ENCODE data around the gene PIK3CA.

PIK3CA gene

DNA sequence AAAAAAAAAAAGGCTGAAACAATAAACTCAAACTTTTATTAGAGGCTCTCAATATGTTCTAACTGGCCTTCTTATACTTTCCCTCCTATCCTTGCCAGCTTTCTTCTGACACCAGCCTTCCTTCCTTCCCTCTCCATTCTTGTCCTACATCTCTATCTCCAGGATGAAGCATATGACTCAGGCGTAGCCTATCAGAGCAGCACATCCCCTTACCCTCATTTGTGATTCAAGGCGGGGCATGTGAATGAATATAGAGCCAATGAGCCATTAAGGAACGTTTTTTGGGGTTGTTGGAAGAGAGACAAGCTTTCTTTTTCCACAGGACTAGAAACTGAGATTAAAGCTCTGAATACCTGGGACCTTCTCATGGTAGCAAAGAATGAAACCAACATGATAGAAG lies 127.8 kb downstream of the PIK3CA start:
- Histone ChIP-seq H3K4me3 (no peak overlapping the region), H3K27ac (no peak overlapping the region)
- TF ChIP-seq, protein P1, sequence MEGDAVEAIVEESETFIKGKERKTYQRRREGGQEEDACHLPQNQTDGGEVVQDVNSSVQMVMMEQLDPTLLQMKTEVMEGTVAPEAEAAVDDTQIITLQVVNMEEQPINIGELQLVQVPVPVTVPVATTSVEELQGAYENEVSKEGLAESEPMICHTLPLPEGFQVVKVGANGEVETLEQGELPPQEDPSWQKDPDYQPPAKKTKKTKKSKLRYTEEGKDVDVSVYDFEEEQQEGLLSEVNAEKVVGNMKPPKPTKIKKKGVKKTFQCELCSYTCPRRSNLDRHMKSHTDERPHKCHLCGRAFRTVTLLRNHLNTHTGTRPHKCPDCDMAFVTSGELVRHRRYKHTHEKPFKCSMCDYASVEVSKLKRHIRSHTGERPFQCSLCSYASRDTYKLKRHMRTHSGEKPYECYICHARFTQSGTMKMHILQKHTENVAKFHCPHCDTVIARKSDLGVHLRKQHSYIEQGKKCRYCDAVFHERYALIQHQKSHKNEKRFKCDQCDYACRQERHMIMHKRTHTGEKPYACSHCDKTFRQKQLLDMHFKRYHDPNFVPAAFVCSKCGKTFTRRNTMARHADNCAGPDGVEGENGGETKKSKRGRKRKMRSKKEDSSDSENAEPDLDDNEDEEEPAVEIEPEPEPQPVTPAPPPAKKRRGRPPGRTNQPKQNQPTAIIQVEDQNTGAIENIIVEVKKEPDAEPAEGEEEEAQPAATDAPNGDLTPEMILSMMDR (IDR thresholded peaks at IDR 0.05) = no peak
- no peak for DNase-seq (ENCODE audit: low spot score)

DNA sequence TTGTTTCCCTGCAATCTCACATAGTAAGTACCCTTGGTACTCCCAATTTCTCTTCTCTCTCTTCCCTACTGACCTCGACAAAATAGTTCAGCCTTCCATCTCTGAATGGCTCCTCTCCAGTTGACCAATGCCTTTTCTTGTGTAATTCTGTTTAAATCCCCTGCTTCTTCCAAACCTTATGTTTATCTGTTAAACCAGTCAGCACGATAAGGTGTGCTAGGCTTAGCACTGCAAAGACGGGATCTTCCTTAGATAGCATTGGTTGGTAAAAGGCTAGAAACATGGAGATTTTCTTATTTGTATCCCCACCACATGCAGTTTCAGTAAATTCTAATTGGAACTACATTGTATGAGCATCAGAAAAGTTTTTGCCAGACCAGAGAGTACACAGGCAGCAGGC lies 128.6 kb downstream of the PIK3CA start:
- TF ChIP-seq, protein P1 (IDR thresholded peaks at IDR 0.05) = no peak
- Histone ChIP-seq H3K27ac (no peak overlapping the region), H3K4me3 (no peak overlapping the region)
- no peak for DNase-seq (ENCODE audit: low spot score)

DNA sequence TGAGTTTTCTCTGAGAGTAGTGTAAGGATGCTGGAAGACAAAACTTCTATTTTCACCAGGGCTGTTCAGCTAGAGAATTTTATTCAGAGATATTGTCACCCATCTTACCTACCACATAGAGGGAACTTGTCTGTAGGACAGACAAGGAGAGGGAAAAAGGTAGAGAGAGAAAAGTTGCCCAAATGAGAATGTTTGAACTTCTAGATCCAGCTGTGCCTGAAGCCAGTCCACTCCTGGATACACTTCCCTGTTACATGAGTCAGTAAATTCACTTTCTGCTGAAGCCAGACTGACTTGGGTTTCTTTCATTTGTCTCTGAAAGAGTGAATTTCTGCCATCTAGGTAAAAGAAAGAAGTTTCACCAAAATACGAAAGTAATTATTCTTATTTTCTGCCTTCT lies 130.0 kb downstream of the PIK3CA start:
- DNase-seq (ENCODE audit: low spot score) = no peak
- H3K4me3 ChIP-seq = no peak overlapping the region
- no peak overlapping the region for H3K27ac ChIP-seq
- TF ChIP-seq, protein P1 (IDR thresholded peaks at IDR 0.05) = no peak

DNA sequence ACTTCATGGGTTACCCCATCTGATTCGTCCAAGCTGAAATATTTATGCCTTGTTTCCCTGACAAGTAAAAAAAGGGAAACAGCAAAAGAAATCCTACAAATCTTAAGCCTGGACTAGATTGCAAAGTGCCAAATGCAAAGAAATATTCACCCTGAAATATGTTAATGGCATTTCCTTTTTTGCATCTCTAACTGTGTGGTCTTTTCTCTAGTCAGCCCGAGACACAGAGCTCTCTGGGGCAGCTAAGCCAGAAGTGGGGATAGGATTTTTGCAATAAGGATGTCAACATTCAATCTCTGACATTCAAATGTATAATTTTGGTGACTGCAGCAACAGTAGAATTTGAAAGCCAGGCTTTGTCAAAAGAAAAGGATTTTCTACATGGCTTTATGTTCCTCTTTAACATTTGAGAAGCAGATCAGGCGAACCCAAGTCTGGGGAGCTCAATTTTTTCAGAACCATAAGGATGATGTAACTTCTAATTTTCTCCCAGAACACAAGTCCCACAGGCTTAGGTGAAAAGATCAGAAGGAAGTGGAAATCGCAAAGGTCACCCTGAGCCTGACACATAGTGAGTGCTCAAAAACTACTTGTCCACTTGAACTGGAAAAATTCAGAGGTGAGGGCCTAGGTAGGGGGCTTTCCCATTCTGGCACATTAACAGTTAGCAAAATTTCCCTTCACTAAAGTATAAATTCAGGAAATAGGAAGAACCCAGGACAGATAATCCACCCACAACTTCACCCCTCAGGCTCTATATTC lies 131.0 kb downstream of the PIK3CA start:
- TF ChIP-seq, protein P1 (IDR thresholded peaks at IDR 0.05) = no peak
- no peak for DNase-seq (ENCODE audit: low spot score)
- no peak overlapping the region for H3K27ac ChIP-seq
- H3K4me3 ChIP-seq = no peak overlapping the region

DNA sequence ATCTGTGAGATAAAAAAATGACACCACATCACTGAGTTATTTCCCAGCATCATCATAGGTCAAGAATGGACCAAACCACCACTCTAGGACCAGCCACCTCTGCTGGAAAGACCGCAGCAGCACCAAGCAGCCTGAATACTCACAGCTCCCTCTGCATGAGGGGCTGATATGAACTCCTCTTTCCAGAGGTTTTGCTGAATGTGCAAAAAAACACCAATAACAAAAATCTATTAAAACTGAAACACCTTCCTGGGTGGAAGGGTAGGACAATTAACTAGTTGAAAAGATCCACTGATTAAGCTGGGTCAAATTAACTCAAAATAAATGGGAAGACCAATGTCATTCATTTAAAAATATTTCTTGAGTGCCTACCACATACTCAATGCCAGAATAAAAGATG lies 131.7 kb downstream of the PIK3CA start:
- Histone ChIP-seq H3K27ac (no peak overlapping the region), H3K4me3 (no peak overlapping the region)
- DNase-seq (ENCODE audit: low spot score) = no peak
- TF ChIP-seq, protein P1 (IDR thresholded peaks at IDR 0.05) = no peak

DNA sequence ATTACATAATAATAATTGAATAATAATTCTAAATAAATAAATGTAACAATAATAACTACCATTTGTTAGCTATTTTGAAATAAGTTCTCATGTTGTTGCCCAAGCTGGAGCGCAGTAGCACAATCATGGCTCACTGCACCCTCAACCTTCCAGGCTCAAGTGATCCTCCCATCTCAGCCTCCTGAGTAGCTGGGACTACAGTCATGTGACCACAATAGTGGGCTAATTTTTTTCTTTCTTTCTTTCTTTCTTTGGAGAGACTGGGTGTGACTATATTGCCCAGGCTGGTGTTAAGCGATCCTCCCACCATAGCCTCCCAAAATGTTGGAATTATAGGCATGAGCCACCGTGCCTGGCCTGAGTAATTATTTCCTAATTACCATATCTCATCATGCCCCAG lies 133.7 kb downstream of the PIK3CA start:
- TF ChIP-seq, protein P1 (IDR thresholded peaks at IDR 0.05) = no peak
- DNase-seq (ENCODE audit: low spot score) = no peak
- Histone ChIP-seq H3K4me3 (no peak overlapping the region), H3K27ac (no peak overlapping the region)

DNA sequence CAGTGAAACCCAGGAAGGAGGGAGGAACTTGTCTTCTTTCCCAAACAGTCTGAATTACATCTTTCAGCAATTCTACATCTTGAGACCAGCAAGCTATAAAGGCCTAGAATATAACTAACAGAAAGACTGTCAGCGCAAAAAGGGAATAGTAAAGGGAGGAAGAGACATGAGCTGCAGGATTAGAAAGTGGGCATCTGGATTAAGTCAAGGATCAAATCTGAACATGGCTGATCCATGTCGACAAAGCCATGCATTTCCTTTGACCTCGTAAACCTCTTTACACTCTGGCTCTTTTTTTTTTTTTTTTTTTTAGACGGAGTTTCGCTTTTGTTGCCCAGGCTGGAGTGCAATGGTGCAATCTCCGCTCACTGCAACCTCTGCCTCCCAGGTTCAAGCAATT lies 138.2 kb downstream of the PIK3CA start:
- no peak for DNase-seq (ENCODE audit: low spot score)
- TF ChIP-seq, protein P1 (IDR thresholded peaks at IDR 0.05) = no peak

More for the DNA sequence above, 138.2 kb downstream of the PIK3CA start:
- no peak overlapping the region for H3K27ac ChIP-seq
- no peak overlapping the region for H3K4me3 ChIP-seq
